Ishikawa (cell line): ENCODE data around the gene EEFSEC.

Source experiments
- CEBPB ChIP-seq: IDR thresholded peaks from 2 replicates; pipeline ENCODE4 v1.6.1; 2012
- CREB1 ChIP-seq: IDR thresholded peaks from 2 replicates; pipeline ENCODE4 v1.6.1; 2012; ENCODE audit warnings: low read depth
- EGR1 ChIP-seq: IDR thresholded peaks from 2 replicates; pipeline ENCODE4 v1.6.1; 2012
- EP300 ChIP-seq: IDR thresholded peaks from 2 replicates; pipeline ENCODE4 v1.6.1; 2012; ENCODE audit warnings: borderline replicate concordance
- FOXM1 ChIP-seq: IDR thresholded peaks from 2 replicates; pipeline ENCODE4 v1.6.1; 2012; ENCODE audit warnings: low read depth, borderline replicate concordance
- NFIC ChIP-seq: IDR thresholded peaks from 2 replicates; pipeline ENCODE4 v1.6.1; 2012
- RAD21 ChIP-seq: IDR thresholded peaks from 2 replicates; pipeline ENCODE4 v1.6.1; 2012; ENCODE audit warnings: low read depth
- REST ChIP-seq: IDR thresholded peaks from 2 replicates; pipeline ENCODE4 v1.6.1; 2012; ENCODE audit warnings: low read depth, mild to moderate bottlenecking
- TAF1 ChIP-seq: IDR thresholded peaks from 2 replicates; pipeline ENCODE4 v1.6.1; 2012; ENCODE audit warnings: low read depth, mild to moderate bottlenecking
- TCF12 ChIP-seq: IDR thresholded peaks from 2 replicates; pipeline ENCODE4 v1.6.1; 2012; ENCODE audit warnings: low read depth
- TEAD4 ChIP-seq: IDR thresholded peaks from 2 replicates; pipeline ENCODE4 v1.6.1; 2012
- USF1 ChIP-seq: IDR thresholded peaks from 2 replicates; pipeline ENCODE4 v1.6.1; 2012
- YY1 ChIP-seq: IDR thresholded peaks from 2 replicates; pipeline ENCODE4 v1.6.1; 2012; ENCODE audit warnings: low read depth
- ZBTB7A ChIP-seq: IDR thresholded peaks from 2 replicates; pipeline ENCODE4 v1.6.1; 2012; ENCODE audit warnings: low read depth
- TF ChIP-seq, protein P1 (sequence below): IDR thresholded peaks from 2 replicates; pipeline ENCODE4 v1.6.1; 2012

The EEFSEC gene

GRCh38 chr3:128260275-128260674 is 107.0 kb downstream of the EEFSEC start:
- TF ChIP-seq RAD21 (no peak), TAF1 (no peak), EGR1 (no peak)

DNA sequence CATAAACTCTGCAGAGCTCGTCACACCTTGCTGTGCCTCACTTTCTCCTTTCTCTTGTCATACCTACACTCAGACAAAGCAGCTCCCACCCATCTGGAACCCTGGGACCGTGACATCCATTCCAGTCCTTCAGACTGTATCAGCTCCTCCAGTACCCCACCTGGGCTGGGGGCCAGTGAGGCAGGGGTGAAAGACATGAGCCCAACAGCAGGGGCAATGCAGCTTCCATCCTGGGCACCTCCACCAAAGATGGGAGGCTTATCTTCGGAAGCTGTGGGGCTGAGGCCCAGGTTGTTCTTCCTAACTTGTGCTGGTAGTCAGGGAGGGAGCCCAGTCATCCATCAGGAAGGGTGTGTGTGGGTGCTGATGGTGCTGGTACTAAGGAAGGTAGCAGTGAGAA is 109.2 kb downstream of the EEFSEC start:
- no peak for TF ChIP-seq CREB1
- no peak for TF ChIP-seq REST
- TF ChIP-seq EP300, result no peak
- TF ChIP-seq FOXM1, result no peak
- no peak for TF ChIP-seq EGR1
- TF ChIP-seq RAD21, result no peak
- TF ChIP-seq CEBPB, result no peak
- TF ChIP-seq, protein P1, sequence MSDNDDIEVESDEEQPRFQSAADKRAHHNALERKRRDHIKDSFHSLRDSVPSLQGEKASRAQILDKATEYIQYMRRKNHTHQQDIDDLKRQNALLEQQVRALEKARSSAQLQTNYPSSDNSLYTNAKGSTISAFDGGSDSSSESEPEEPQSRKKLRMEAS, result no peak
- no peak for TF ChIP-seq YY1
- no peak for TF ChIP-seq ZBTB7A
- no peak for TF ChIP-seq TEAD4
- no peak for TF ChIP-seq TAF1
- no peak for TF ChIP-seq USF1
- no peak for TF ChIP-seq NFIC
- no peak for TF ChIP-seq TCF12

- TF ChIP-seq TCF12 (no peak), CEBPB (no peak), FOXM1 (no peak), TEAD4 (no peak), EGR1 (no peak), CREB1 (no peak), REST (no peak), TAF1 (no peak), YY1 (no peak), RAD21 (no peak), USF1 (no peak), EP300 (no peak), NFIC (no peak), ZBTB7A (no peak)
- TF ChIP-seq, protein P1, result no peak
Observed at GRCh38 chr3:128263118-128263517, 109.8 kb downstream of the EEFSEC start.

DNA sequence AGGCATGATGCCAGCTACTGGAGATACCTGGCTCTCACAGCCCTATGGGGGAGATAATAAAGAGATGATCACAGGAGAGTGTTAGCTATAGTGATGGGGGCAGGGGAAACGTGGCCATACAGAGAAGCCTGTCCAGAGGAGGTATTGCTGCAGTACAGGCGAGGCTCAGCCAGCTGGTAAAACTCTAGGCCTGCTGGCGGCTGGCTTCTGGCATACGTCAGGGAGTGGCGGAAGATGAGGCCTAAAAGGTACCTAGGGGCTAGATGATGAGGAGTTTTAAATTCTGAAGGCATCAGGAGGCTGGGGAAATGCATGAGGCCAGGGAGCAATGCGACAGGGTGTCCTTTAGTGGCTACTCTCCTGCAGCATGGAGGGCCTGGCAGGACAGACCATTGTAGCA is 110.7 kb downstream of the EEFSEC start:
- no peak for TF ChIP-seq EP300
- TF ChIP-seq TEAD4, result no peak
- no peak for TF ChIP-seq RAD21
- TF ChIP-seq CREB1, result no peak
- no peak for TF ChIP-seq NFIC
- TF ChIP-seq ZBTB7A, result no peak
- no peak for TF ChIP-seq TAF1
- TF ChIP-seq FOXM1, result no peak
- TF ChIP-seq, protein P1, result no peak
- TF ChIP-seq EGR1, result no peak
- TF ChIP-seq REST, result no peak
- TF ChIP-seq CEBPB, result no peak
- TF ChIP-seq USF1, result no peak
- TF ChIP-seq TCF12, result no peak
- TF ChIP-seq YY1, result no peak
